NCI-H2081 treated with DMSO at 0.1 percent for 48 hours (cell line): ENCODE results near the gene CCER1.
"Not testable (repeated sequence)": the region's sequence is repeated elsewhere in the genome, so short reads cannot be mapped to it uniquely, and the experiment has no call there.

Source experiments
- DNase-seq: peaks from one replicate; lab custom pipeline; 2025; lab: John Stamatoyannopoulos, UW

CCER1 gene, protein sequence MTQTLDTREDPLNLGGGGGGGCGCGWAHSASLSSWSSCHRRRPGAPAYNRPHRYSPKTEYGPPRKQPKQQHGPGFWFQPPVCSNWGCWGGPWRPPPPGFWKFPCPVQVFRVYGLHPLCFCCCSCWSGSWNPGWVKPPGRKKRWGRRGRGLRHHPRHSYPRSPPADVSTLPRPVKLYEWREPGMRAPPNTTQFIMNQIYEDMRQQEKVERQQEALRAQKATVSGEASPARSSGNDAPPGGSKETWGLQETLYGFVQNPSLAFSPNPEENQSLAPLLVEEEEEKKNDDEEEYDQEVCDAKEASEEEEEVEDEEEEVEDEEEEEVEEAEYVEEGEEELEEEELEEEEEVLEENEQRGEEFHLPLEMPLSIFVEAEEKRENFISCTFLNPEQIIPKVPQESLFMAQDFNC

DNA sequence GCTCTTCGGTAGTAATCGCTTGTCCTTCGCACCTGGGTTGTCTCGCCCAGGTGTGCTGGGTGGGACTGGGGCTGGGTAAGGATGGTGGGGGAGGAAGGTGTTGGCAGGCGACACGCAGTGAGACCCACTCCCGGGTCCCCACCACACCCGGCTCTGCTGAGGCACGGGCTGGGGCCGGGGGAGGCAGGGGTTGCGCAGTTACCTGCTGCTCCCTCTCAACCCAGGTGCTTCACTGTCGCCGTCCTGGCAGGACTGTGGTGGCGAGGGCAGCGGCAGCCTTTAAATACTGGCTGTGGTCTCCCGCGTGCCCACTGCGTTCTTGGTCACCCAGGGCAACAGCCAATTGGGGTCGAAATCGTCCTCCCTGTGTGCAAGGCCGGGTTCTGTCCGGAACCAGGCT is at the start of gene CCER1:
Gene CCER1, minus strand, starts transcription at position 256 of the 400 bp plus-strand sequence. CDS start 434 bp downstream, outside the sequence.
- DNase-seq, result no peak

DNA sequence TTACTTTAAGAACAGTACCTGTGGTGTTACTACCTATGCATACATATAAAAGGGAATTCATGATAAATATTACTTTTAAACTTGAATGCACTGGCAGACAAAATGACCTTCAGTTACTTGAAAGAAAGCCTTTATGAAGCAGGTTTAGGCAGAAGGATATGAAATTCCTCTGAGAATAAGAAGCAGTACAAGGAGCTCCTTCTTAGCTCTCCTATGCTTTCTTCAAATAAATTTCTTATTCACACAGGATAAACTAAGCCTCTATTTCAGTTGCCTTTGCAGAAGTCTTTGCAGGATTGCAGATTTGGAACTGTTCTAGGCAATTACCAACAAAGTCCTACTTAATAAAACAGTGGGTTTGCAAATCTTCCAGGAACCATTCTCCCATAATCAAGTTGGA is 48.8 kb upstream of the CCER1 start:
- DNase-seq, result no peak

DNA sequence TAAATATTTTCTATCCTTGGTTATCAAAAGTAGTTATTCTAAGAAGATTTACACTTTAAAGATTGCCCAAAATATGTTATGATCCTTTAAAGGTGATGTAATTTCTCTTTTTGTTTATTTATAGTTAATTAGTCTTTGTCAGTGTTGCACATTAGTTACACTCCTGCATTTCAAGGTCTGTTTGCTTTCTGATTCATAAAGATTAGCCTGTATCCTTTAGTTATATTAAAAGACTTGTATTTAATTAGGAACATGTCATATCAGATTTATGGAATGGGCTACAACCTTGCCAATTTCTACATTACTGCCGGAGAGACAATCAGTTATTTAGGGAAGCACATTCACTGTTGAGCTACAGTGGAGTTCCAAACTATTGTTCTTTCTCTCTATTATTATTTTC is 46.3 kb upstream of the CCER1 start:
- DNase-seq, result peak; percentile 12

DNA sequence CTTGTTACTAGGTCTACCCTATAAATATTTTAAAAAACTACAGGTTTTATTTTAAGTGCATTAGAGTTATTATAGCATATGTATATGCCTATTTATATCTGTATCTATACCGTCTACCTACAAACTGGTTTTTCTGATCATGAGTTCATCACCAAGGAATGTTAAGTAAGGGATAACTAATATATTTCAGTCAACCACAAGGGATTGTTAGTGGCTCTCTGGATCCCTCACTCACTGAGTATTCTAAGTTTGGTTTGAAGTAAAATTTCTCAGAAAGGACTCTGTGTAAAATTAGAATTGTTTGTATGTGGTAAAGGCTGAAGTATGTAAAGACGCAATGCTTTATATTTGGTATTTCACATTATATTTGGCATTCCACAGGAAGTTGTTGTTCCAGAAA is 45.0 kb upstream of the CCER1 start:
- DNase-seq, result no peak

DNA sequence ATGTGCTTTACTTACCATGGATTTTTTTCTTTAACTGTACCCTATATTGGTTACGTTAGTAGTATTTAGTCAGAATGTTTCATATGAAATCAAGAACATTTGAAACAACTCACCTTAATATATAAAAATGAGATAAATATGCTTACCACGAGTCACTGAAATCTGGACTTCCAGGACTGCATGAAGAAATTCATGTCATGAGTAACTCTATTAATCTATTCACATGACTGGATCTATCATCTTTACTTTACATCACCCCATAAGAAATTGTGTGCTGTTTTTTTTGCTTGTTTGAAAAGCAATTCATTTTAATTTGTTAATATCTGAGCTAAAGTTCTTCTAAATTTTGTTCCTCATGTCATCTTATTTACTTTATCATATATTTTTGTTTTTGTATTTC is 44.6 kb upstream of the CCER1 start:
- DNase-seq, result no peak

DNA sequence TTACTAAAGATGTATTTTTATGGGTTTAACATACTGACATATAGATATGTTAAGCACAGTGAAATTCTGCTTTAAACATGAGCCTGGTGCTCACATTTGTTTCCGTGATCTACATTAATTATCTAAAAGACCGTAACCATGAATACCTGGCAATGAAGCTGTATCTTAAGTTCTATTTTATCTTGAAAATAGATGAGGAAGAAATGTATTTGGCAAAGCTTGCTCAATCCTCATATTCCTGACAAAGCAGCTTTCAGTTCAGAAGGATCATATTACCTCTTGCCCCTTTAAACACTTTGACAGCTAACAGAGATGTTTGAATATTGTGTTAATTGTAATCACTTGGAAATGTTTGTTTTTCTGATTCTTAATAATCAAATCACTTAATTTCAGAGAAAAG is 40.0 kb upstream of the CCER1 start:
- no peak for DNase-seq

DNA sequence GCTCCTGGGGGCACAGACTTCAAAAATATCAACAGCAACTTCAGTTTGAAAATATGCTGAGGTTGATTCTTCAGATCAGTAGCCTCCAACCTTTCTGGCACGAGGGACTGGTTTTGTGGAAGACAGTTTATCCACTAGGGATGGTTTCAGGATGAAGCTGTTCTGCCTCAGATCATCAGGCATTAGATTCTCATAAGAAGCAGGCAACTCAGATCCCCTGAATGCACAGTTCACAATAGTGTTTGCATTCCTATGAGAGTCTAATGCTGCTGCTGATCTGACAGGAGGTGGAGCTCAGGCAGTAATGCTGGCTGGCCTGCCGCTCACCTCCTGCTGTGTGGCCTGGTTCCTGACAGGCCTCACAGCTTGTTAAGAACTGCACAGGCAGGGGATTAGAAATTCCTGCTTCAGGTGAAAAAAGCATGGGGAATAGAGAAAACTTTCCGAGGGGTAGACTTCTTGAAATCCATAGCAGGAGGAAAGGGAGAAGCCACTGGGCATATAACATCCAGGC is 37.0 kb upstream of the CCER1 start:
- no peak for DNase-seq

DNA sequence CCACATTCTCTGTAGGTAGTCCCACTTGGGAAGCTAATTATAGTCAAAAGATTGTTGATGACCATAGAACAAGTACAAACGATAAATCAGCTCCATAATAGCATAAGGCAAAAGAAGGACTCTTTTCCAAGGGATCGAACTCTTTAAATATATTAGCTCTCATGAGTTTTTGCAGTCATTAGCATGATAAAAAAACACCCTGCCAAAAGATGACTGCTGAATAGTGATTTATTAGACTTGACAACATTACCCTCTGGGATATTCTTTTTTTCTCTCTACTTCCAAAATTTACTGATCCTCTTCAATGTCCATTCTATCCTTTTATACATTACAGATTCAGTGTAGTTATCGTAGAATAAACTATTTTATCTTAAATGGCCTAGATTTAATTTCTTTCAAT is 35.6 kb upstream of the CCER1 start:
- no peak for DNase-seq

DNA sequence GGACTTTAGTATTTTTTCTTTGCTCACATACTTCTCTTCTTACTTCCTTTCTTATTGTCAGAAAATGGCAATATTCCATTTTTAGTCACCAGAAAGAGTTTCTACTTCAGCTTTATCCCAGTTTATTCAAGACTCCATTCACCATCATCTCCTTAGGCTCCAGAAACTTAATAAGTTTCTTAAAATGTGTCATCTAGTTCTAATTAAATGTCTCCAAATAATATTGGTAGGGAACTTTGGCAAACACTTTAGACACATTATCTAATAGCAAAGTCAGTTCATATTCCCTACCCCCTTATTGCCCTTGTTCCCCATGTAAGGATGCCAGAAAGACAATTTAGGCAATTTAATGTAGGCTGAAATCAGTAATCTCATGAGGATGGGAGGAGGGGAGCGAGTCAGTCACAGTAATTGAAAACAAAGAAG is 34.7 kb upstream of the CCER1 start:
- no peak for DNase-seq

DNA sequence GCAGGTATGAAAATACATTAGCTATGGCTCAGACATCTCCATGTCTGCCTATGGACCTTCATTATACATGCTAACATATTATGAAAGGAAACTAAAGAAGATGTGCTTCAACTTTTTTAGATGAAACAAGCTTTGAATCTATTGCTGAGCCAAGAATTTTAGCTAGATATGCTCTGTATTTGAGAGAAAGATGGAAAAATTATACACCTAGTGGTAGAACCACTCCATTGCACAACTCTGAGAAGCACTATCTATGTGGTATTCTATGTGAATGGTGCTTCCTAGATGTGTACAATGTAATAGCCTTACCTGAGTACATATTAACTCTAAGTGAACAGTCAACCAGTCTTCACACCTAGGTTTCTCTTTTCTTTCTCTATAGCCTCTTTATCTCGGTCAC is 32.5 kb upstream of the CCER1 start:
- no peak for DNase-seq

DNA sequence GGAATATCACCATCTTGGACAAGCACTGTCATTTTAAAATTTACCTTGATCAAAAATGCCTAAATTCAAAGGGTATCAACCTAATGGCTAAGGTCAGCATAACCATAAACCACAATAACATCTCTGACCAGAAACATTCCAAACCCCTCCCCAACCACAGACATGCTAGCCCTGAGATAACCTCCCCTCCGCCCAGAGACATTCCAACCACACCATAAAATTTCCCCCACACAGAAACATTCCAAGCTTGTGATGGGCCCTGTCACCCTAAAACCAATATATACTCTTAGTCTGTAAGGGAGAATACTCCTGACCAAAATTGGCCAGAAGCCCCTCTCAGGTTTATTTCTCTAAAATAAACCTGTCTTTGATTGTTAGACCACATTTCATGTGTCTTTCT is 32.1 kb upstream of the CCER1 start:
- no peak for DNase-seq

DNA sequence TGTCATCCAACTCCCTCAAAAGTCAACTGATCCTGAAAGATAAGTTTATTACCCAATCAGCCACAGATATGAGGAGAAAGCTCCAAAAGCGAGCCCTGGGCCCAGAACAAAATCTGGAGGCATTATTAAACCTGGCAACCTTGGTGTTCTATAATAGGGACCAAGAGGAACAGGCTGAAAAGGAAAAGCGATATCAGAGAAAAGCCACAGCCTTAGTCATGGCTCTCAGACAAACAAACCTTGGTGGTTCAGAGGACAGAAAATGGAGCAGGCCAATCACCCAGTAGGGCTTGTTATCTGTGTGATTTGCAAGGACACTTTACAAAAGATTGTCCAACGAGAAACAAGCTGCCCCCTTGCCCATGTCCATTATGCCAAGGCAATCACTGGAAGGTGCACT is 30.4 kb upstream of the CCER1 start:
- DNase-seq, result not testable (repeated sequence)

DNA sequence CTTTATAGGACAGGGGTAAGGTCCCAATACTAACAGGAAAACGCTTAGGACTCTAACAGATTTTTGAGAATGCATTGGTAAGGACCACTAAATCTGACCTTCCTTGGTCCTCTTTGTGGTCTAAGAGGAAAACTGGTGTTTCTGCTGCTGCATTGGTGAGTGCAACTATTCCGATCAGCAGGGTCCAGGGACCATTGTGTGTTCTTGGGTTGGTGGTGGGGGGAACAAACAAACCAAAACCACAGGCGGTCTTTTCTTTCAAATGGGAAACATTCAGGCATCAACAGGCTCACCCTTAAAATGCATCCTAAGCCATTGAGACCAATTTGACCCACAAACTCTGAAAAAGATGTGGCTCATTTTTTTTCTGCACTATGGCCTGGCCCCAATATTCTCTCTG is 29.1 kb upstream of the CCER1 start:
- DNase-seq, result no peak

DNA sequence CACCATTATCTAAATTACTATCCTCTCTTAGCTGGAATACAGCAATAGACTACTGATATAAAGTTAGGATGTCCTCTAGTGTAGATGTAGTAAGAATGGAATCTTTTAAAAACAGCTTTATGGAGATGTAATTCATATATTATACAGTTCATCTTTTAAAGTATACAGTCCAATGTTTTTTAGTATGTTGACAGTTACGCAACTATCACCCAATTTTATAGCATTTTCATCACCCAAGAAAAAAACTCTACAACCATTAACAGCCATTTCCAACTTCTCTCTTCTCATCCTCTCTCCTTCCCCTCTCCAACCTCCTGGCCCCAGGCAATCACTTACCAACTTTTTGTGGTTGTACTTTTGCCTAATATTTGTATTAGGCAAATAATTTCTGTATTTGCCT is 27.2 kb upstream of the CCER1 start:
- DNase-seq, result no peak

DNA sequence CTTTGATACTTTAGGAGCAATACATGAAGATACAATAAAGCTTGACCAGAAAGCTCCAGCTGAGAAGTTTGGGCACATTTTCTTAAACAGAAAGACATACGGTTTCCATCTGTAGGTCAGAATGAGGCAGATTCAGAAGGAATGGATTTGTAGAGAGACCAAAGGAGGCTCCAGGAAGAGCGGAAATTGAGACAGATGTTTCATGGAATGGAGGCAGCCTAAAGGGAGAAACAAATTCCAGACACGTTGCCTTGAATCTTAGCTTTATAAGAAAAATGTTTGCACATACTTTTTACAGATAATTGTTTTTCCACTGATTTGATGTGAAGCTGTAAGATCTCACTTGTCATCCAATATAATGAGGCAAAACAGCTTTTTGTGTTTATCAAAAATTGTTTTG is 25.0 kb upstream of the CCER1 start:
- DNase-seq, result no peak

DNA sequence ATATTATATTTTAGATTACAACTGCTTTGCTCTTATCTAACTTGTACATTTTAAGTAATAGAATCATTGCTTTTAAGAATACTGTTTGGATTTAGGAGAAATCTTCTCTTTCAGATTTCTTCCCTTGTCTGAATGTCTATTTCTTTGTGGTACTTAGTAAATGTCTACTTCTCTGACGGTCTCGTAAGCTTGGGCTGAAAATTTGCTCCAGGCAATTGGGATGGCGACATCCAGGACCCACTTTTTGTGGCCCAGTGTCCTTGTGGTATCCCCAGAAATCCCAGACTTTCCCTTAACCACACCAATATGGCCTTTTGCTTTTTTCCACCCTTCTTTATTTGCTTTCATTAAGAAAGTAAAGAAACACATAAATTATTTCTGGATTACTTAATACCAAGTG is 24.0 kb upstream of the CCER1 start:
- no peak for DNase-seq

DNA sequence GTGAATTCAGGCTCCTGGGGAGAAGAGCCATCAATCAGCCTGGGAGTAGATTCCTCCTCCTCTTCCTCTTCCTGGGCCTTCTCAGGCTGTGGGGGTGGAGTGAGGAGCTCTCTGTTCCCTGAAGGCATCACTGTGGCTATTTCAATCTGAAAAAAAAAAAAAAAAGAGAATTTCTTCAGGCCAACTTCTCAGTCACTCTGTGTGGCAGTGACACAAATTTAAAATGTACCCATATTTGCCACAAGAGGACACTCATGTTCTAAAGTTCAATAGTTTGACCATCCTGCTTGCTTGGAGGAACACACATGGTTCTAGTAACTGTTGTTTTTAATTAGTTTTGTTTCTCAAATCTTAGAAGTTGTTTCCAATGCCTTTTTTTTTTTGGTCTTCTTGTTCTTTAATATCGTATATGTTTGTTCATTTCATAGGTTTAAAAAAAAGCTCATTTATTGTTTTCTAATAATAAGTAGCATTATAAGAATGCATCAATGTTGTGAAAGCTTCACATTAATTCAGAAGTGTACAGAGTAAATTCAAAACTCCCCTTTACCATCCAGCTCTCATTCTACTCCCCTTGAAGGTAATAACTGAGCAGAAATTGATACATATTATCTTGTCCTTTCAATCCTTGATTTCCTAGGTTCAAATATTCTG is 23.3 kb upstream of the CCER1 start:
- no peak for DNase-seq

DNA sequence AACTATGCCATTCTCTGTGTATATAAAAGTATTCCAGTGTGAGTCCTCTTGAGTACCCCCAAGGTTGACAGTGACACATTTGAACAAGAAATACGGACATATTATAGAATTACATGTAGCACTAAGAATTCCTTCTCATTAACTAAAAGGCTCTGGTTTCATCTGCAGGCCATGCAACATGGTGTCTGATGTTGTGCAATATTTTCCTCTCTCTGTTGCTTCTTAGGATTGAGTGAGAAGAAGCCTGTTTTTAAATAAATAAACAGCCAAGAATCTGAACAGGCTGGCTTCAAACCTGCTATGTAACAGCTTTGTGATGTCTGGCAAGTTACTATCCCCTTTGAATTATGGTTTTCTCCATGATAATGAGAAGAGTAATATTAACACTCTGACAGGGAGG is 22.2 kb upstream of the CCER1 start:
- DNase-seq, result no peak

DNA sequence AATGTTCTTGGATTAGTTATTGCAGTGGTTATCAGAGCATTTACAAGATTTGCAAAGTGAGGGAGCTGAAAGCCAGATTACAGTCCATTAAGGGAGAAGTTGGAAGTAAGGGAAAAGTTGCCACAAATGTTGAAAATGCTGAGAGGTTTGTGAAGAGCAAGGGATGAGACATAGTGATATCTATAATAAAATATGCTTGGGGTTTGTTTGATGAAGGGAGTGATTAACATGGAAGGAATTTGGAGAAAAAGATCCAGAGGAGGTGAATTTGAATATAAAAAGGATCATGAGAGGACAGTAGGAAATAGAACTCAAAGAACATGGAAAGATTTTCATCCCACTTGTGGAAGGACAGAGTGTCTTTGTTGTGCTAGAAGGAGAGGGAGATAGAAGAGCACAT is 19.3 kb upstream of the CCER1 start:
- DNase-seq, result no peak

DNA sequence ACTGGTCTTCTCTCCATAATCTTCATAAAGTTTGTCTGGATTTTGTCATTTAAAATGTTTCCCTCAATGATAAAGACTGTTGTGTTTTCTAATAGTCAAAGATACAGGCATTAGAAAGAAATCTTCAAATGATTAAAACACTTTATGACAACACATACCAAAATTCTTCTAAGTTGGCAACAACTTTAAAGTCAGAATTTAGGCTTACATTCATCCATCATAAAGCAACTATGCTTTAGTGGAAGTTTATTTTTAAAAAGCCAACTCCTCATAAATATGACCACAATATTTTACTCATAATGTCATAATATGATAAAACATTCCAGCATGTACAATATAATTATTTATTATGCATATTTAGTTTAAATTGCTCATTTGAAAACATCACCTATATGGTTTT is 17.2 kb upstream of the CCER1 start:
- DNase-seq, result no peak

DNA sequence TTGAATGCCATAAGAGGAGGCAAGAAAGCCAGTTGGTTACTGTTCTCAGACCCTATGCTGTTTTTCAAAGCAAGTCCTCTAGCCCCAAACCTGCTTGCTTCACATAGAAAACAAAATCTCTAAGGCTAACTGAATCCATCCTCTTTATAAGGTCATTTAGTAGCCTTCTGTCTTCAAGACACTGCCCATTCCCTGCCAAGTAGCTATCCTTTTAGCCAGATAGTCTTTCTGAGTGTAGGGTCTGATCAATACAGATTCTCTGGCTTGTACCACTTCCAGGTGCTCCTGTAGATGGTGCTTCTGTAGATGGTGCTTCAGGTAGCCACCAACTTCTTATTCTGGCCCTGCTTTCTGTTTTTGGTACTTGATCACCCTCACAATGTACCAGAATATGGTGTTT is 15.9 kb upstream of the CCER1 start:
- DNase-seq, result no peak

DNA sequence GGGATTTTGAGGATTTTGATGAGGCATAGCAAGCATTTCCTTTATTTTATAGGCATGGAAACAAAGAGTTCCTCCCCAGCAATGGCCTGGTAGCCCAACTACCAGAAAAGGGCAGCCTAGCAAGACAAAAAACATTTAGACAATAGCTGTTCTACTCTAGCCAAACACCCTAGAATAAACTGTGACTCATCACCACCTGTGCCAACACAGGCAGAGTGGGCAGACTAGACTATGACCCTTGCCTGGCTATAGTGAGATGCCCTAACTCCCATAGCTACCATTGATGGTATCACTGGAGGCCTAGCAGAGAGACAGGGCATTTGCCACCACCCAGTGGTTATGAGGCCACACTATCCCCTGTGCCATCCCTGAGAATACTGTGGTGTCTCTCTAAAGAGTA is 15.5 kb upstream of the CCER1 start:
- DNase-seq, result no peak

DNA sequence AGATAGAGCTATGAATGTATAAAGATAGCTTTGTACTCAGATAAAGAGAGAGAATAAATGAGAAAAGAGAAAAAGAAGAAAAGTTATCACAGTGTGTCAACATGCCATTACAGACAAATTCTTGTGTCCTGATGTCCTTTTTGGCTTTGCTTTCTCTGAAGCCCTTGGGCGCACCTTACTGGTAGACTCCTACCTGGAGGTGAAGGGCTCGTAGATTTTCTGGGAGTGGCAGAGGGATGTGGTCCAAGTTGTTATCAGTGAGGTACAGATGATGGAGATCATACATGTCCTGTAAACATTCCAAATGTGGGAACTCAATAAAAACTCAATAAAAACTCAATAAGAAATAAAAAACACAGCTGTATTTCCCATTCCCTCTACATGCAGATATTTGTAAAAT is 14.9 kb upstream of the CCER1 start:
- no peak for DNase-seq

DNA sequence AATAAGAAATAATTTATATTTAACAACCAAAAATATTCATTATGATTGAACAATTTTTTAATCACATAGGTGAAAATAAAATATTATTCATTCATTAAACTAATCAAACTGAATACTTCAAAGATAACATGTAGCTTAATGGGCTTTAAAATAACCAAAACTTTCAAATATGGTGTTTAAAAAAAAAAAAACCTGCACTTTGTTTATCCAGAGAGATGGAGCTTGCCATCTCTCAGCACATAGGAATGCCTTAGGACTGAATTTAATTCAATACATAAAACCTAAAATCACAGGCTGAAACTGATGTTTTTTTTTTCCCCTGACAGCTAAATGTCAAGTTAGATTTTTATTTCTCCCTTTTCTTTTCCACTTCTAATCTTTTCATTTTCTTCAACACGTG is 14.4 kb upstream of the CCER1 start:
- DNase-seq, result no peak
